ENCODE measurements around the gene DNM3.
"Not testable (repeated sequence)": the region's sequence is repeated elsewhere in the genome, so short reads cannot be mapped to it uniquely, and the experiment has no call there.

Gene DNM3

GRCh38 chr1:172341697-172342096 is 500.4 kb downstream of the DNM3 start:
- DNase-seq (ENCODE audit: insufficient read length, low spot score) (no peak), FAIRE-seq (no peak)

- no peak for FAIRE-seq
Measured at GRCh38 chr1:172342584-172343239, 501.4 kb downstream of the DNM3 start.

GRCh38 chr1:172343240-172344160 is 502.2 kb downstream of the DNM3 start:
- DNase-seq (ENCODE audit: insufficient read length, low spot score) (peak; percentile 30), FAIRE-seq (no peak)

More at GRCh38 chr1:172342584-172343239, 501.4 kb downstream of the DNM3 start:
- no peak for DNase-seq (ENCODE audit: insufficient read length, low spot score)

GRCh38 chr1:172344444-172344843 is 503.1 kb downstream of the DNM3 start:
- DNase-seq (ENCODE audit: insufficient read length, low spot score) (no peak), FAIRE-seq (no peak)

GRCh38 chr1:172345077-172345476 is 503.8 kb downstream of the DNM3 start:
- FAIRE-seq, result no peak

GRCh38 chr1:172347416-172347815 is 506.1 kb downstream of the DNM3 start:
- no peak for DNase-seq (ENCODE audit: insufficient read length, low spot score)
- no peak for FAIRE-seq

More at GRCh38 chr1:172345077-172345476, 503.8 kb downstream of the DNM3 start:
- no peak for DNase-seq (ENCODE audit: insufficient read length, low spot score)

GRCh38 chr1:172350856-172351255 is 509.6 kb downstream of the DNM3 start:
- DNase-seq (ENCODE audit: insufficient read length, low spot score) (no peak), FAIRE-seq (no peak)

GRCh38 chr1:172351346-172351745 is 510.0 kb downstream of the DNM3 start:
- FAIRE-seq (no peak), DNase-seq (ENCODE audit: insufficient read length, low spot score) (no peak)

- FAIRE-seq, result peak; percentile 84
Measured at GRCh38 chr1:172351754-172352161, 510.5 kb downstream of the DNM3 start.

GRCh38 chr1:172352435-172352834 is 511.1 kb downstream of the DNM3 start:
- FAIRE-seq (no peak), DNase-seq (ENCODE audit: insufficient read length, low spot score) (no peak)

More at GRCh38 chr1:172351754-172352161, 510.5 kb downstream of the DNM3 start:
- DNase-seq (ENCODE audit: insufficient read length, low spot score), result no peak

- no peak for DNase-seq (ENCODE audit: insufficient read length, low spot score)
- FAIRE-seq, result no peak
Measured at GRCh38 chr1:172354291-172355274, 513.3 kb downstream of the DNM3 start.

- FAIRE-seq (no peak), DNase-seq (ENCODE audit: insufficient read length, low spot score) (no peak)
Measured at GRCh38 chr1:172356620-172357019, 515.3 kb downstream of the DNM3 start.

GRCh38 chr1:172357753-172358385 is 516.6 kb downstream of the DNM3 start:
- FAIRE-seq, result no peak
- DNase-seq (ENCODE audit: insufficient read length, low spot score), result no peak

- no peak for DNase-seq (ENCODE audit: insufficient read length, low spot score)
- FAIRE-seq, result no peak
Measured at GRCh38 chr1:172359491-172359999, 518.2 kb downstream of the DNM3 start.

GRCh38 chr1:172360511-172360910 is 519.2 kb downstream of the DNM3 start:
- no peak for DNase-seq (ENCODE audit: insufficient read length, low spot score)
- no peak for FAIRE-seq

- no peak for FAIRE-seq
- no peak for DNase-seq (ENCODE audit: insufficient read length, low spot score)
Measured at GRCh38 chr1:172360985-172361384, 519.7 kb downstream of the DNM3 start.

- DNase-seq (ENCODE audit: insufficient read length, low spot score), result no peak
- FAIRE-seq, result no peak
Measured at GRCh38 chr1:172363852-172364251, 522.6 kb downstream of the DNM3 start.

GRCh38 chr1:172371646-172372045 is 530.3 kb downstream of the DNM3 start:
- not testable (repeated sequence) for FAIRE-seq; DNase-seq (ENCODE audit: insufficient read length, low spot score)

- FAIRE-seq (no peak), DNase-seq (ENCODE audit: insufficient read length, low spot score) (no peak)
Measured at GRCh38 chr1:172373864-172374263, 532.6 kb downstream of the DNM3 start.

- no peak for DNase-seq (ENCODE audit: insufficient read length, low spot score)
- FAIRE-seq, result peak; percentile 9
Measured at GRCh38 chr1:172375211-172375631, 533.9 kb downstream of the DNM3 start.
